HepG2 (cell line): ENCODE results near the gene PROCR. TPM values are rescaled to one million over a fixed set of nuclear protein-coding genes. Genes with fewer than 3 reads are reported as not detected.

Source experiments
- ADNP ChIP-seq: sonication (generic); formaldehyde crosslinking; IDR thresholded peaks from 2 replicates; pipeline ENCODE4 v1.4.0; 2020; ENCODE audit warnings: missing genetic modification reagents
- BATF2 ChIP-seq: sonication (generic); formaldehyde crosslinking; IDR thresholded peaks from 2 replicates; pipeline ENCODE4 v1.8.0; 2022; ENCODE audit warnings: mild to moderate bottlenecking, missing genetic modification reagents, moderate library complexity
- FOXA1 ChIP-seq, 2 experiments: fragments of 450-650 bp in 1 of 2; sonication (generic) in 1 of 2; formaldehyde crosslinking in 1 of 2; IDR thresholded peaks; 2 replicates each; pipeline versions ENCODE4 v1.4.0 to v1.6.1; 2016 to 2020; ENCODE audit warnings: missing genetic modification reagents in 1 of 2
- HOXA5 ChIP-seq: sonication (generic); formaldehyde crosslinking; IDR thresholded peaks from 2 replicates; pipeline ENCODE4 v1.4.0; 2020; ENCODE audit warnings: missing genetic modification reagents
- IRF1 ChIP-seq: sonication (generic); formaldehyde crosslinking; IDR thresholded peaks from 2 replicates; pipeline ENCODE4 v1.4.0; 2020; ENCODE audit warnings: low read depth, mild to moderate bottlenecking, missing genetic modification reagents
- KLF12 ChIP-seq: sonication (generic); formaldehyde crosslinking; IDR thresholded peaks from 2 replicates; pipeline ENCODE4 v1.4.0; 2020; ENCODE audit warnings: missing genetic modification reagents, borderline replicate concordance
- NFYC ChIP-seq: IDR thresholded peaks from 2 replicates; pipeline ENCODE4 v1.6.1; 2016; ENCODE audit warnings: missing genetic modification reagents, missing compliant biosample characterization
- SKI ChIP-seq: fragments of 450-650 bp; IDR thresholded peaks from one replicate; pipeline ENCODE4 v1.6.1; 2018; ENCODE audit warnings: mild to moderate bottlenecking; ENCODE audit not compliant: partially characterized antibody
- ZBTB21 ChIP-seq: sonication (generic); formaldehyde crosslinking; IDR thresholded peaks from 2 replicates; pipeline ENCODE4 v1.4.0; 2020; ENCODE audit warnings: missing genetic modification reagents
- ZFP82 ChIP-seq: sonication (generic); formaldehyde crosslinking; IDR thresholded peaks from 2 replicates; pipeline ENCODE4 v1.5.1; 2020; ENCODE audit warnings: mild to moderate bottlenecking, missing genetic modification reagents, borderline replicate concordance
- ZFP90 ChIP-seq: sonication (generic); formaldehyde crosslinking; IDR thresholded peaks from 2 replicates; pipeline ENCODE4 v1.8.0; 2022; ENCODE audit warnings: missing genetic modification reagents, mild to moderate bottlenecking, inconsistent platforms, borderline replicate concordance
- ZNF124 ChIP-seq: sonication (generic); formaldehyde crosslinking; IDR thresholded peaks from 2 replicates; pipeline ENCODE4 v1.4.0; 2020; ENCODE audit warnings: missing genetic modification reagents
- ZNF136 ChIP-seq: sonication (generic); formaldehyde crosslinking; IDR thresholded peaks from 2 replicates; pipeline ENCODE4 v1.8.1; 2022; ENCODE audit warnings: low read depth, mild to moderate bottlenecking, moderate library complexity, missing genetic modification reagents
- ZNF205 ChIP-seq: IDR thresholded peaks from 2 replicates; pipeline ENCODE4 v1.6.1; 2018; ENCODE audit warnings: missing biosample characterization, missing genetic modification reagents
- ZNF550 ChIP-seq: sonication (generic); formaldehyde crosslinking; IDR thresholded peaks from 2 replicates; pipeline ENCODE4 v1.4.0; 2020; ENCODE audit warnings: mild to moderate bottlenecking, missing genetic modification reagents, borderline replicate concordance
- ZNF713 ChIP-seq: sonication (generic); formaldehyde crosslinking; IDR thresholded peaks from 2 replicates; pipeline ENCODE4 v1.4.0; 2020; ENCODE audit warnings: mild to moderate bottlenecking, missing genetic modification reagents
- polyA plus RNA-seq, 8 experiments: library from polyadenylated mRNA; depleted of rRNA in 3 of 8; stranded (reverse) in 7 of 8; unstranded in 1 of 8; fragments of >200 nt; fragmentation: Illumina TruSeq in 4 of 8; extraction: Trizol in 4 of 8; gene quantifications; 2 replicates each; pipeline versions ENCODE4 v1.2.1 to v1.2.3, GENCODE V29; 2011 to 2016; ENCODE audit warnings: low read depth in 4 of 8, missing spikeins in 1 of 8, mixed read lengths in 1 of 8; ENCODE audit not compliant: insufficient read depth in 1 of 8
- total RNA-seq, 5 experiments: library from RNA; depleted of rRNA; stranded (reverse); fragments of >200 nt; fragmentation: Illumina TruSeq; extraction: Trizol; gene quantifications; 2 replicates each; pipeline ENCODE4 v1.2.3, GENCODE V29; 2016; ENCODE audit warnings: low read depth in 1 of 5
- TF ChIP-seq, protein P1 (sequence below): sonication (generic); formaldehyde crosslinking; conservative IDR thresholded peaks from 2 replicates; pipeline ENCODE4 v1.4.0; 2020; ENCODE audit warnings: missing genetic modification reagents
- TF ChIP-seq, protein P2 (sequence below): sonication (generic); formaldehyde crosslinking; IDR thresholded peaks from 2 replicates; pipeline ENCODE4 v1.4.0; 2020; ENCODE audit warnings: missing genetic modification reagents
- TF ChIP-seq, protein P3 (sequence below): sonication (generic); formaldehyde crosslinking; IDR thresholded peaks from one replicate; pipeline ENCODE4 v1.5.1; 2020; ENCODE audit warnings: mild to moderate bottlenecking, missing genetic modification reagents; ENCODE audit errors: not compliant biosample characterization

PROCR gene
- total and polyA plus RNA-seq, 2 of the 13 experiments (the other 11 are each of a cell fraction or from before 2014, with no cell fraction given) = 1.4 to 1.7 TPM

GRCh38 chr20:35129647-35130069 is 42.2 kb upstream of the PROCR start (continued):
- TF ChIP-seq ZNF713 (no peak), NFYC (CRISPR knock-in tag) (no peak), HOXA5 (CRISPR knock-in tag) (no peak), ZBTB21 (CRISPR knock-in tag) (no peak), ZFP82 (no peak), FOXA1 (IDR thresholded peaks at IDR 0.05) (peak; percentile 56; the same call in 1 of the 2 replicates), FOXA1 (CRISPR knock-in tag; IDR thresholded peaks at IDR 0.05) (peak; percentile 90), BATF2 (no peak), KLF12 (CRISPR knock-in tag) (no peak), ZNF136 (CRISPR knock-in tag) (no peak), ZNF124 (CRISPR knock-in tag) (no peak), ADNP (CRISPR knock-in tag) (no peak), ZNF205 (CRISPR knock-in tag) (no peak), ZNF550 (CRISPR knock-in tag) (no peak), IRF1 (CRISPR knock-in tag) (no peak), SKI (peak; percentile 90), ZFP90 (CRISPR knock-in tag) (no peak)
- TF ChIP-seq, protein P1, sequence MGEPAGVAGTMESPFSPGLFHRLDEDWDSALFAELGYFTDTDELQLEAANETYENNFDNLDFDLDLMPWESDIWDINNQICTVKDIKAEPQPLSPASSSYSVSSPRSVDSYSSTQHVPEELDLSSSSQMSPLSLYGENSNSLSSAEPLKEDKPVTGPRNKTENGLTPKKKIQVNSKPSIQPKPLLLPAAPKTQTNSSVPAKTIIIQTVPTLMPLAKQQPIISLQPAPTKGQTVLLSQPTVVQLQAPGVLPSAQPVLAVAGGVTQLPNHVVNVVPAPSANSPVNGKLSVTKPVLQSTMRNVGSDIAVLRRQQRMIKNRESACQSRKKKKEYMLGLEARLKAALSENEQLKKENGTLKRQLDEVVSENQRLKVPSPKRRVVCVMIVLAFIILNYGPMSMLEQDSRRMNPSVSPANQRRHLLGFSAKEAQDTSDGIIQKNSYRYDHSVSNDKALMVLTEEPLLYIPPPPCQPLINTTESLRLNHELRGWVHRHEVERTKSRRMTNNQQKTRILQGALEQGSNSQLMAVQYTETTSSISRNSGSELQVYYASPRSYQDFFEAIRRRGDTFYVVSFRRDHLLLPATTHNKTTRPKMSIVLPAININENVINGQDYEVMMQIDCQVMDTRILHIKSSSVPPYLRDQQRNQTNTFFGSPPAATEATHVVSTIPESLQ (CRISPR knock-in tag) = no peak
- TF ChIP-seq, protein P2, sequence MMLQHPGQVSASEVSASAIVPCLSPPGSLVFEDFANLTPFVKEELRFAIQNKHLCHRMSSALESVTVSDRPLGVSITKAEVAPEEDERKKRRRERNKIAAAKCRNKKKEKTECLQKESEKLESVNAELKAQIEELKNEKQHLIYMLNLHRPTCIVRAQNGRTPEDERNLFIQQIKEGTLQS = peak; percentile 87
- TF ChIP-seq, protein P3, sequence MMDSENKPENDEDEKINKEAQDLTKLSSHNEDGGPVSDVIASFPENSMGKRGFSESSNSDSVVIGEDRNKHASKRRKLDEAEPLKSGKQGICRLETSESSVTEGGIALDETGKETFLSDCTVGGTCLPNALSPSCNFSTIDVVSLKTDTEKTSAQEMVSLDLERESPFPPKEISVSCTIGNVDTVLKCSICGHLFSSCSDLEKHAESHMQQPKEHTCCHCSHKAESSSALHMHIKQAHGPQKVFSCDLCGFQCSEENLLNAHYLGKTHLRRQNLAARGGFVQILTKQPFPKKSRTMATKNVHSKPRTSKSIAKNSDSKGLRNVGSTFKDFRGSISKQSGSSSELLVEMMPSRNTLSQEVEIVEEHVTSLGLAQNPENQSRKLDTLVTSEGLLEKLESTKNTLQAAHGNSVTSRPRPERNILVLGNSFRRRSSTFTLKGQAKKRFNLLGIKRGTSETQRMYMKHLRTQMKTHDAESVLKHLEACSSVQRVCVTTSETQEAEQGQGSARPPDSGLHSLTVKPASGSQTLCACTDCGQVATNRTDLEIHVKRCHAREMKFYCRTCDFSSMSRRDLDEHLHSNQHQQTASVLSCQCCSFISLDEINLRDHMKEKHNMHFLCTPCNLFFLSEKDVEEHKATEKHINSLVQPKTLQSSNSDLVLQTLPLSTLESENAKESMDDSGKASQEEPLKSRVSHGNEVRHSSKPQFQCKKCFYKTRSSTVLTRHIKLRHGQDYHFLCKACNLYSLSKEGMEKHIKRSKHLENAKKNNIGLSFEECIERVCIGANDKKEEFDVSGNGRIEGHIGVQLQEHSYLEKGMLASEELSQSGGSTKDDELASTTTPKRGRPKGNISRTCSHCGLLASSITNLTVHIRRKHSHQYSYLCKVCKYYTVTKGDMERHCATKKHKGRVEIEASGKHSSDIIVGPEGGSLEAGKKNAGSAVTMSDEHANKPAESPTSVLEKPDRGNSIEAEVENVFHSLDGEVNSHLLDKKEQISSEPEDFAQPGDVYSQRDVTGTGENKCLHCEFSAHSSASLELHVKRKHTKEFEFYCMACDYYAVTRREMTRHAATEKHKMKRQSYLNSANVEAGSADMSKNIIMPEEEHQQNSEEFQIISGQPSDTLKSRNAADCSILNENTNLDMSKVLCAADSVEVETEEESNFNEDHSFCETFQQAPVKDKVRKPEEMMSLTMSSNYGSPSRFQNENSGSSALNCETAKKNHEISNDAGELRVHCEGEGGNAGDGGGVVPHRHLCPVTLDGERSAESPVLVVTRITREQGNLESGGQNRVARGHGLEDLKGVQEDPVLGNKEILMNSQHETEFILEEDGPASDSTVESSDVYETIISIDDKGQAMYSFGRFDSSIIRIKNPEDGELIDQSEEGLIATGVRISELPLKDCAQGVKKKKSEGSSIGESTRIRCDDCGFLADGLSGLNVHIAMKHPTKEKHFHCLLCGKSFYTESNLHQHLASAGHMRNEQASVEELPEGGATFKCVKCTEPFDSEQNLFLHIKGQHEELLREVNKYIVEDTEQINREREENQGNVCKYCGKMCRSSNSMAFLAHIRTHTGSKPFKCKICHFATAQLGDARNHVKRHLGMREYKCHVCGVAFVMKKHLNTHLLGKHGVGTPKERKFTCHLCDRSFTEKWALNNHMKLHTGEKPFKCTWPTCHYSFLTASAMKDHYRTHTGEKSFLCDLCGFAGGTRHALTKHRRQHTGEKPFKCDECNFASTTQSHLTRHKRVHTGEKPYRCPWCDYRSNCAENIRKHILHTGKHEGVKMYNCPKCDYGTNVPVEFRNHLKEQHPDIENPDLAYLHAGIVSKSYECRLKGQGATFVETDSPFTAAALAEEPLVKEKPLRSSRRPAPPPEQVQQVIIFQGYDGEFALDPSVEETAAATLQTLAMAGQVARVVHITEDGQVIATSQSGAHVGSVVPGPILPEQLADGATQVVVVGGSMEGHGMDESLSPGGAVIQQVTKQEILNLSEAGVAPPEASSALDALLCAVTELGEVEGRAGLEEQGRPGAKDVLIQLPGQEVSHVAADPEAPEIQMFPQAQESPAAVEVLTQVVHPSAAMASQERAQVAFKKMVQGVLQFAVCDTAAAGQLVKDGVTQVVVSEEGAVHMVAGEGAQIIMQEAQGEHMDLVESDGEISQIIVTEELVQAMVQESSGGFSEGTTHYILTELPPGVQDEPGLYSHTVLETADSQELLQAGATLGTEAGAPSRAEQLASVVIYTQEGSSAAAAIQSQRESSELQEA (CRISPR knock-in tag) = no peak
